Pancreas (tissue), 10 donors: ENCODE data around the gene CDKN2B. TPM values are rescaled to one million over a fixed set of nuclear protein-coding genes. Genes with fewer than 3 reads are reported as not detected.
A peak's percentile ranks its signal among the peaks of the same experiment; 100 is the strongest.

Experiments
- ATAC-seq, 4 donors: fragments of 200-7000 bp; cut with Tn5 transposase; one replicate each; pipeline versions ENCODE4 v1.8.0 to v1.9.1; 2020; ENCODE audit warnings: mild to moderate bottlenecking in 4 of 4, moderate library complexity in 4 of 4
- DNase-seq, 6 donors: peaks; one replicate each; pipeline ENCODE4 v3.0.0-alpha.2; 2020
- FAIRE-seq: peaks from 2 replicates; lab custom pipeline; 2012; peaks lifted over from hg19 to GRCh38; lab: Jason Lieb, UNC
- H3K27ac ChIP-seq, 4 donors: fragments of 200-600 bp; sonication (generic); 1 replicate in 3 of 4; 2 replicates in 1 of 4; pipeline versions ENCODE4 v1.5.0 to v1.8.0; 2020
- H3K27me3 ChIP-seq, 4 donors: fragments of 200-600 bp; one replicate each; pipeline ENCODE4 v1.8.0; 2021
- H3K36me3 ChIP-seq, 3 donors: fragments of 200-600 bp; sonication (generic) in 1 of 3; one replicate each; pipeline versions ENCODE4 v1.5.0 to v1.8.0; 2020 to 2021
- H3K4me1 ChIP-seq, 3 donors: fragments of 200-600 bp; one replicate each; pipeline ENCODE4 v1.8.0; 2021
- H3K4me3 ChIP-seq, 4 donors: fragments of 200-600 bp; sonication (generic) in 2 of 4; one replicate each; pipeline versions ENCODE4 v1.5.0 to v1.8.0; 2020 to 2021
- H3K9me3 ChIP-seq, 4 donors: fragments of 200-600 bp; one replicate each; pipeline ENCODE4 v1.8.0; 2021
- WGBS, 2 donors: extraction: QIAGEN DNeasy Blood & Tissue Kit; methylation state at CpG; one replicate each; pipeline ENCODE4 v1.1.7; 2013; 5-methylcytosine and 5-hydroxymethylcytosine counted together
- intact Hi-C, 3 donors: fragments of 100-400 bp; cut with DNase I; formaldehyde crosslinking; loops; one replicate each; pipeline versions ENCODE4 v1.11.1 to v1.14.2; 2022
- polyA plus RNA-seq, 2 donors: library from polyadenylated mRNA; stranded (reverse); fragments of 200-250 nt; gene quantifications; one replicate each; pipeline ENCODE4 v1.2.3, GENCODE V29; 2013
- total RNA-seq, 6 donors: library from RNA; stranded (reverse); fragmentation: NEBNext Ultra II Directional in 4 of 6; extraction: Animal tissue kit (Norgen Biotek cat#: 25700) in 4 of 6; gene quantifications; one replicate each; pipeline versions ENCODE4 v1.2.1 to v1.2.4, GENCODE V29; 2021 to 2023
- TF ChIP-seq, protein P1 (sequence below), 4 donors: fragments of 200-600 bp; sonication (generic) in 3 of 4; IDR thresholded peaks; one replicate each; pipeline versions ENCODE4 v1.5.0 to v1.8.0; 2021; ENCODE audit warnings: antibody characterized with exemption in 4 of 4
- donor health status: healthy with polysubstance abuse.
- donor health status: DM: no; HTN: no; CAD: no; lungs with moderate emphysema.
- donor health status: DM: no; HTN: no; CAD: no.
- donor health status: control.
- donor health status: control.
- donor health status: Bipolar disorder and iron deficiency.
- donor health status: DM: yes; HTN: yes; CAD: no.
- donor health status: DM: no; HTN: no; CAD: no.
- donor health status: DM: no; HTN: no; CAD: no.
- donor health status: DM: yes; HTN: yes; CAD: no.

The CDKN2B gene
- total and polyA plus RNA-seq, 8 donors: 0.59 to 13.9 (median 2.1) TPM

DNA sequence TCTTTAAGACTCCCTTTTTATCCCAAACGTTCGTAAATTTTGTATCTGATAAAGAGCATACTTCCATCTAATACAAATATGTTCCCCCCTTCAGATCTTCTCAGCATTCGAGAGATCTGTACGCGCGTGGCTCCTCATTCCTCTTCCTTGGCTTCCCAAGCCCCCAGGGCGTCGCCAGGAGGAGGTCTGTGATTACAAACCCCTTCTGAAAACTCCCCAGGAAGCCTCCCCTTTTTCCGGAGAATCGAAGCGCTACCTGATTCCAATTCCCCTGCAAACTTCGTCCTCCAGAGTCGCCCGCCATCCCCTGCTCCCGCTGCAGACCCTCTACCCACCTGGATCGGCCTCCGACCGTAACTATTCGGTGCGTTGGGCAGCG, 34.8 kb downstream of the CDKN2B start:
- intact Hi-C loops: no loop called here
- Histone ChIP-seq H3K4me3 (peak overlapping the region; percentile 18 to 59 (median 32)), H3K36me3 (no peaks in the 10 kb centered on the region), H3K9me3 (no peaks in the 10 kb centered on the region), H3K4me1 (no peaks in the 10 kb centered on the region), H3K27ac (no peak overlapping the region), H3K27me3 (peaks cover 0 to 82% (median 28%) of the 10 kb centered on the region in 4 donors)
- ATAC-seq (no peak), FAIRE-seq (no peak), DNase-seq (peak in 1 of 6 donors; percentile 27)
- TF ChIP-seq, protein P1, sequence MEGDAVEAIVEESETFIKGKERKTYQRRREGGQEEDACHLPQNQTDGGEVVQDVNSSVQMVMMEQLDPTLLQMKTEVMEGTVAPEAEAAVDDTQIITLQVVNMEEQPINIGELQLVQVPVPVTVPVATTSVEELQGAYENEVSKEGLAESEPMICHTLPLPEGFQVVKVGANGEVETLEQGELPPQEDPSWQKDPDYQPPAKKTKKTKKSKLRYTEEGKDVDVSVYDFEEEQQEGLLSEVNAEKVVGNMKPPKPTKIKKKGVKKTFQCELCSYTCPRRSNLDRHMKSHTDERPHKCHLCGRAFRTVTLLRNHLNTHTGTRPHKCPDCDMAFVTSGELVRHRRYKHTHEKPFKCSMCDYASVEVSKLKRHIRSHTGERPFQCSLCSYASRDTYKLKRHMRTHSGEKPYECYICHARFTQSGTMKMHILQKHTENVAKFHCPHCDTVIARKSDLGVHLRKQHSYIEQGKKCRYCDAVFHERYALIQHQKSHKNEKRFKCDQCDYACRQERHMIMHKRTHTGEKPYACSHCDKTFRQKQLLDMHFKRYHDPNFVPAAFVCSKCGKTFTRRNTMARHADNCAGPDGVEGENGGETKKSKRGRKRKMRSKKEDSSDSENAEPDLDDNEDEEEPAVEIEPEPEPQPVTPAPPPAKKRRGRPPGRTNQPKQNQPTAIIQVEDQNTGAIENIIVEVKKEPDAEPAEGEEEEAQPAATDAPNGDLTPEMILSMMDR (IDR thresholded peaks at IDR 0.05): no peak
- WGBS, 2 donors: 4 to 5% methylated on average over 21 of the region's 21 CpGs

DNA sequence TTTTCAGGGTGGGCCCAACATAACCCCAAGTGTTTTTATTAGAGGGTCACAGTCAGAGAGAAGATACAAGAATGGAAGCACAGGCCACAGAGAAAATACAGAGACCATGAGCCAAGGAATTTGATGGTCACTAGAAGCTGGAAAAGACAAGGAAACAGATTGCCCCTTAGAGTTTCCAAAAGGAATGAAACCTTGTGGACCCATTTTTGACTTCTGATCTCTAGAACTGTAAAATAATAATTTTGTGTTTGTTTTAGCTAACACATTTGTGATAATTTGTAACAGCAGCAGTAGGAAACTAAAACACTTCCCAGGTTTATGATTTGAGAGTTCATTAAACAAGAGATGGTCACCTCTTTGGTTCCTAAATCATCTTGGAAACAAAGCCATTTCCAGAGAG, 36.7 kb downstream of the CDKN2B start:
- H3K27me3 ChIP-seq: peaks cover 3 to 87% (median 35%) of the 10 kb centered on the region in 4 donors
- H3K4me3 ChIP-seq: no peak overlapping the region
- ATAC-seq (no peak), DNase-seq (no peak), FAIRE-seq (peak; percentile 9)
- intact Hi-C loops: no loop called here
- TF ChIP-seq, protein P1 (IDR thresholded peaks at IDR 0.05): no peak
- no peak overlapping the region for H3K27ac ChIP-seq
- H3K4me1 ChIP-seq: no peaks in the 10 kb centered on the region
- H3K9me3 ChIP-seq: no peaks in the 10 kb centered on the region
- H3K36me3 ChIP-seq: no peaks in the 10 kb centered on the region

DNA sequence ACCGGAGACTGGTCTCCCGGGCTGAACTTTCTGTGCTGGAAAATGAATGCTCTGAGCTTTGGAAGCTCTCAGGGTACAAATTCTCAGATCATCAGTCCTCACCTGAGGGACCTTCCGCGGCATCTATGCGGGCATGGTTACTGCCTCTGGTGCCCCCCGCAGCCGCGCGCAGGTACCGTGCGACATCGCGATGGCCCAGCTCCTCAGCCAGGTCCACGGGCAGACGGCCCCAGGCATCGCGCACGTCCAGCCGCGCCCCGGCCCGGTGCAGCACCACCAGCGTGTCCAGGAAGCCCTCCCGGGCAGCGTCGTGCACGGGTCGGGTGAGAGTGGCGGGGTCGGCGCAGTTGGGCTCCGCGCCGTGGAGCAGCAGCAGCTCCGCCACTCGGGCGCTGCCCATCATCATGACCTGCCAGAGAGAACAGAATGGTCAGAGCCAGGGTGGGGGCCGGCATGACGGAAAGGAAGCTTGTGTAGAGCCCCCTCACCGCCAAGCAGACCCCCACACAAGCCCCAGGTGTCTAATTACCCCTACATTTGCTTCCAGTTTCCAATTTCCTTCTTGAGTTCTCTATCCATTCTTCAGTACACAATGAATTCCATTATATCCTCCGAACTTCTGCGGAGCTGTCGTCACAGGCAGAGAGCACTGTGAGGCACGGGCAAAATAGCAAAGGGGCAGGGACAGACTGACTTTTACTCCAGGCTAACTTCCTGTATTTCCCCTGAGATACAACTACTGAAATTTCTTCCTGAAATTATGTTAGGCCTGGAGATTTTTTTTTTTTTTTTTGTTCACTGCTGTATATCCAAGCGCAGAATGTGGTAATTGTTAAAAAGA, 38.1 kb downstream of the CDKN2B start:
- intact Hi-C loops: no loop called here
- no peaks in the 10 kb centered on the region for H3K36me3 ChIP-seq
- H3K4me3 ChIP-seq: no peak overlapping the region
- TF ChIP-seq, protein P1 (IDR thresholded peaks at IDR 0.05): no peak
- FAIRE-seq (no peak), ATAC-seq (no peak), DNase-seq (peak in 3 of 6 donors; percentile 8 to 54 (median 49))
- no peaks in the 10 kb centered on the region for H3K4me1 ChIP-seq
- H3K9me3 ChIP-seq: no peaks in the 10 kb centered on the region
- H3K27me3 ChIP-seq: peaks cover 6 to 87% (median 38%) of the 10 kb centered on the region in 4 donors
- H3K27ac ChIP-seq: no peak overlapping the region
- WGBS, 2 donors: 11 to 12% methylated on average over 31 to 45 of the region's 45 CpGs

DNA sequence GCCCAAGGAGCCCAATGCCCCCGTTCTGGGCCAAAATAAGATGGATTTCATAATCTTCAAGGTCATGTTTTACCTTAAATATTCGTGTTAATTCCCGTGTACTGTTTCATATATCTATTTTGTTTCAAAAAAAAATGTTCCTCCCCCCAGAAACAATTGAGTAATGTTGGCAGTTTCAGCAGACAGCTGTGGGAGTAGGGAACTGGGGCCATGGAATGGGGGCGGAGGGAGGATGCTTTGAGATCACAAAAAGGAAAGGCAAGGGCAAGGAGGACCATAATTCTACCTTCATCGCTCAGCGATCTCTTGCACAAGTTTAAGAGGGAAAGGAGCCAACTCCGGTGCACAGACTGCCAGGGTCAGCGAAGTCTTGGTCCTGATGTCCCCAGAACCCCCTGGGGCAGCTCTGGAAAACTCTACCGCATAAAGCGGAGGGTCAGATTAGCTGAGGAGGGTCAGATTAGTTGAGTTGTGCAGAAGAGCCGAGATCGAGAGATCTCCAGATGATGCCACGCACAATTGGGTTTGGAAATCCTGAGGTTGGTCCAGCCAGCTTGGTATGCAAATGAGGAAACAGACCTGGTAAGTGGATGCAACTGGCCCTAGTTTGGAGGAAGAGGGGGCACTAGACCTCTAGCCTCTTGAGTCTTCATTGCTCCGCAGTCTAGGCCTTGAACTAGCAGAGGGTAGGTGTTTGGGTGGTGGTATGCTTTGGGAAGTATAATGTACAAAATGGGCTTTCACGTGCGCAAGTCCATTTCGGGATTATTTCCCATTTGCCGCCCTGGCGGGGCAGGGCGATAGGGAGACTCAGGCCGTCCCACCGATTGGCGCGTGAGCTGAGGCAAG, 38.9 kb downstream of the CDKN2B start:
- no peaks in the 10 kb centered on the region for H3K36me3 ChIP-seq
- TF ChIP-seq, protein P1 (IDR thresholded peaks at IDR 0.05): no peak
- H3K4me3 ChIP-seq: no peak overlapping the region
- H3K27me3 ChIP-seq: peaks cover 6 to 93% (median 38%) of the 10 kb centered on the region in 4 donors
- FAIRE-seq (no peak), ATAC-seq (no peak), DNase-seq (no peak)
- intact Hi-C loops: no loop called here
- H3K9me3 ChIP-seq: no peaks in the 10 kb centered on the region
- peaks cover 0 to 6% (median 0%) of the 10 kb centered on the region in 3 donors for H3K4me1 ChIP-seq
- H3K27ac ChIP-seq: no peak overlapping the region
- WGBS, 2 donors: 15% methylated on average over 24 of the region's 24 CpGs
